ENCODE measurements around the gene DMBX1. TPM values are rescaled to one million over a fixed set of nuclear protein-coding genes. Genes with fewer than 3 reads are reported as not detected.
A peak's percentile ranks its signal among the peaks of the same experiment; 100 is the strongest.

Gene DMBX1
- total RNA-seq, 4 donors from 2014 or later = 0.25 to 0.55 (median 0.30) TPM; not detected in 1

GRCh38 chr1:46446646-46447498 lies 42.8 kb upstream of the DMBX1 start:
- peak; percentile 80 to 90 for DNase-seq (ENCODE audit: low spot score in 2 of 2)
- no peaks in the 10 kb centered on the region for H3K36me3 ChIP-seq
- H3K27me3 ChIP-seq = peaks cover 30% of the 10 kb centered on the region
- no peak overlapping the region for H3K27ac ChIP-seq
- no peaks in the 10 kb centered on the region for H3K9me3 ChIP-seq
- WGBS = 37% methylated on average over 15 of the region's 15 CpGs
- no peak overlapping the region for H3K4me3 ChIP-seq
- H3K4me1 ChIP-seq = peaks cover 22% of the 10 kb centered on the region
- TF ChIP-seq CTCF (IDR thresholded peaks at IDR 0.05) (peak; percentile 42 to 81), EP300 (IDR thresholded peaks at IDR 0.05) (no peak)

GRCh38 chr1:46447499-46448108 lies 42.0 kb upstream of the DMBX1 start:
- 50% methylated on average over 9 of the region's 14 CpGs for WGBS
- TF ChIP-seq POLR2AphosphoS5 (IDR thresholded peaks at IDR 0.05) (no peak), EP300 (IDR thresholded peaks at IDR 0.05) (no peak), CTCF (IDR thresholded peaks at IDR 0.05) (no peak), POLR2A (IDR thresholded peaks at IDR 0.05) (no peak)
- DNase-seq (ENCODE audit: low spot score in 2 of 2) = no peak
- Histone ChIP-seq H3K36me3 (no peaks in the 10 kb centered on the region), H3K27me3 (peaks cover 32% of the 10 kb centered on the region), H3K4me3 (peak overlapping the region; percentile 46), H3K27ac (no peak overlapping the region), H3K4me1 (peaks cover 20% of the 10 kb centered on the region), H3K9me3 (no peaks in the 10 kb centered on the region)

- H3K4me3 ChIP-seq = peak overlapping the region; percentile 46
- H3K27me3 ChIP-seq = peaks cover 33% of the 10 kb centered on the region
- no peaks in the 10 kb centered on the region for H3K9me3 ChIP-seq
- H3K4me1 ChIP-seq = peaks cover 14% of the 10 kb centered on the region
- no peak for TF ChIP-seq EP300 (IDR thresholded peaks at IDR 0.05)
- DNase-seq (ENCODE audit: low spot score in 2 of 2) = no peak
- H3K36me3 ChIP-seq = no peaks in the 10 kb centered on the region
- WGBS = 12% methylated on average over 30 of the region's 76 CpGs
- no peak overlapping the region for H3K27ac ChIP-seq
Measured at GRCh38 chr1:46448109-46448911, 41.3 kb upstream of the DMBX1 start.

GRCh38 chr1:46449223-46450159 lies 40.1 kb upstream of the DMBX1 start:
- WGBS = 82% methylated on average over 6 of the region's 6 CpGs
- H3K9me3 ChIP-seq = no peaks in the 10 kb centered on the region
- H3K27me3 ChIP-seq = peaks cover 38% of the 10 kb centered on the region
- TF ChIP-seq POLR2AphosphoS5 (IDR thresholded peaks at IDR 0.05) = no peak
- TF ChIP-seq CTCF (IDR thresholded peaks at IDR 0.05) = no peak
- TF ChIP-seq POLR2A (IDR thresholded peaks at IDR 0.05) = no peak
- TF ChIP-seq EP300 (IDR thresholded peaks at IDR 0.05) = no peak
- no peak overlapping the region for H3K4me3 ChIP-seq
- peaks cover 14% of the 10 kb centered on the region for H3K4me1 ChIP-seq
- H3K27ac ChIP-seq = no peak overlapping the region
- no peaks in the 10 kb centered on the region for H3K36me3 ChIP-seq
- DNase-seq (ENCODE audit: low spot score in 2 of 2) = no peak

GRCh38 chr1:46450160-46450517 lies 39.5 kb upstream of the DMBX1 start:
- no peaks in the 10 kb centered on the region for H3K36me3 ChIP-seq
- TF ChIP-seq POLR2A (IDR thresholded peaks at IDR 0.05) = no peak
- no peak for TF ChIP-seq POLR2AphosphoS5 (IDR thresholded peaks at IDR 0.05)
- no peak for TF ChIP-seq CTCF (IDR thresholded peaks at IDR 0.05)
- no peak for TF ChIP-seq EP300 (IDR thresholded peaks at IDR 0.05)
- H3K4me1 ChIP-seq = peaks cover 14% of the 10 kb centered on the region
- peaks cover 43% of the 10 kb centered on the region for H3K27me3 ChIP-seq
- no peak overlapping the region for H3K27ac ChIP-seq
- H3K4me3 ChIP-seq = no peak overlapping the region
- WGBS = 94% methylated on average over 1 of the region's 1 CpG
- no peaks in the 10 kb centered on the region for H3K9me3 ChIP-seq
- DNase-seq (ENCODE audit: low spot score in 2 of 2) = no peak

All from suprapubic skin (tissue), 4 donors.